Neuron (in vitro differentiated cells): ENCODE results near the gene GPR84.

Experiments
- H2AFZ ChIP-seq: one replicate; pipeline ENCODE4 v1.6.1; 2013; ENCODE audit warnings: low read depth, mild to moderate bottlenecking, inconsistent platforms, low read length, moderate library complexity
- H3K27me3 ChIP-seq: one replicate; pipeline ENCODE4 v1.6.1; 2013; ENCODE audit warnings: low read length; ENCODE audit not compliant: insufficient read depth
- H3K36me3 ChIP-seq: one replicate; pipeline ENCODE4 v1.6.1; 2013; ENCODE audit warnings: low read length; ENCODE audit not compliant: insufficient read depth
- H3K4me1 ChIP-seq: one replicate; pipeline ENCODE4 v1.6.1; 2013; ENCODE audit warnings: low read length; ENCODE audit not compliant: insufficient read depth
- H3K4me3 ChIP-seq: 2 replicates; pipeline ENCODE4 v1.5.1; 2013; ENCODE audit warnings: mild to moderate bottlenecking, low read length, moderate library complexity
- H3K9me3 ChIP-seq: one replicate; pipeline ENCODE4 v1.6.1; 2013; ENCODE audit warnings: low read length

GPR84 gene

GRCh38 chr12:54398995-54399793 lies 34.9 kb upstream of the GPR84 start:
- H3K9me3 ChIP-seq: no peaks in the 10 kb centered on the region
- H3K4me1 ChIP-seq: no peaks in the 10 kb centered on the region
- H3K27me3 ChIP-seq: no peaks in the 10 kb centered on the region
- no peak overlapping the region for H2AFZ ChIP-seq
- H3K36me3 ChIP-seq: no peaks in the 10 kb centered on the region
- no peak overlapping the region for H3K4me3 ChIP-seq

GRCh38 chr12:54398218-54398617 lies 33.9 kb upstream of the GPR84 start:
- Histone ChIP-seq H3K36me3 (no peaks in the 10 kb centered on the region), H3K9me3 (no peaks in the 10 kb centered on the region), H2AFZ (no peak overlapping the region), H3K4me3 (no peak overlapping the region), H3K27me3 (no peaks in the 10 kb centered on the region), H3K4me1 (no peaks in the 10 kb centered on the region)

- Histone ChIP-seq H3K36me3 (no peaks in the 10 kb centered on the region), H2AFZ (no peak overlapping the region), H3K9me3 (no peaks in the 10 kb centered on the region), H3K27me3 (no peaks in the 10 kb centered on the region), H3K4me3 (no peak overlapping the region), H3K4me1 (no peaks in the 10 kb centered on the region)
Observed at GRCh38 chr12:54397157-54397556, 32.9 kb upstream of the GPR84 start.

GRCh38 chr12:54395545-54395944 lies 31.3 kb upstream of the GPR84 start:
- Histone ChIP-seq H2AFZ (no peak overlapping the region), H3K9me3 (no peaks in the 10 kb centered on the region), H3K4me3 (no peak overlapping the region), H3K4me1 (no peaks in the 10 kb centered on the region), H3K36me3 (no peaks in the 10 kb centered on the region), H3K27me3 (no peaks in the 10 kb centered on the region)

- Histone ChIP-seq H3K9me3 (no peaks in the 10 kb centered on the region), H3K27me3 (no peaks in the 10 kb centered on the region), H3K4me1 (peaks cover 3% of the 10 kb centered on the region), H2AFZ (no peak overlapping the region), H3K4me3 (no peak overlapping the region), H3K36me3 (no peaks in the 10 kb centered on the region)
Observed at GRCh38 chr12:54394986-54395385, 30.7 kb upstream of the GPR84 start.

GRCh38 chr12:54394281-54394719 lies 30.0 kb upstream of the GPR84 start:
- Histone ChIP-seq H3K9me3 (no peaks in the 10 kb centered on the region), H2AFZ (no peak overlapping the region), H3K4me1 (peaks cover 3% of the 10 kb centered on the region), H3K36me3 (no peaks in the 10 kb centered on the region), H3K4me3 (no peak overlapping the region), H3K27me3 (no peaks in the 10 kb centered on the region)

- no peak overlapping the region for H2AFZ ChIP-seq
- H3K4me3 ChIP-seq: no peak overlapping the region
- no peaks in the 10 kb centered on the region for H3K36me3 ChIP-seq
- no peaks in the 10 kb centered on the region for H3K27me3 ChIP-seq
- H3K4me1 ChIP-seq: peaks cover 3% of the 10 kb centered on the region
- H3K9me3 ChIP-seq: no peaks in the 10 kb centered on the region
Observed at GRCh38 chr12:54393743-54394142, 29.5 kb upstream of the GPR84 start.

GRCh38 chr12:54393207-54393609 lies 28.9 kb upstream of the GPR84 start:
- Histone ChIP-seq H3K36me3 (no peaks in the 10 kb centered on the region), H3K4me3 (no peak overlapping the region), H3K9me3 (no peaks in the 10 kb centered on the region), H3K27me3 (peaks cover 1% of the 10 kb centered on the region), H2AFZ (no peak overlapping the region), H3K4me1 (peaks cover 3% of the 10 kb centered on the region)

GRCh38 chr12:54392485-54393206 lies 28.4 kb upstream of the GPR84 start:
- H3K4me1 ChIP-seq: peaks cover 3% of the 10 kb centered on the region
- no peaks in the 10 kb centered on the region for H3K9me3 ChIP-seq
- H3K36me3 ChIP-seq: no peaks in the 10 kb centered on the region
- H2AFZ ChIP-seq: no peak overlapping the region
- H3K4me3 ChIP-seq: no peak overlapping the region
- H3K27me3 ChIP-seq: peaks cover 3% of the 10 kb centered on the region

GRCh38 chr12:54390668-54391551 lies 26.6 kb upstream of the GPR84 start:
- Histone ChIP-seq H3K4me1 (peaks cover 15% of the 10 kb centered on the region), H2AFZ (no peak overlapping the region), H3K4me3 (no peak overlapping the region), H3K36me3 (no peaks in the 10 kb centered on the region), H3K9me3 (no peaks in the 10 kb centered on the region), H3K27me3 (peaks cover 3% of the 10 kb centered on the region)

GRCh38 chr12:54390176-54390667 lies 25.9 kb upstream of the GPR84 start:
- no peak overlapping the region for H3K4me3 ChIP-seq

GRCh38 chr12:54389607-54390175 lies 25.4 kb upstream of the GPR84 start:
- Histone ChIP-seq H3K4me1 (peaks cover 24% of the 10 kb centered on the region), H3K36me3 (no peaks in the 10 kb centered on the region), H3K4me3 (no peak overlapping the region)

More at GRCh38 chr12:54390176-54390667, 25.9 kb upstream of the GPR84 start:
- H3K9me3 ChIP-seq: no peaks in the 10 kb centered on the region
- H2AFZ ChIP-seq: no peak overlapping the region
- no peaks in the 10 kb centered on the region for H3K36me3 ChIP-seq
- peaks cover 21% of the 10 kb centered on the region for H3K4me1 ChIP-seq
- peaks cover 3% of the 10 kb centered on the region for H3K27me3 ChIP-seq

More at GRCh38 chr12:54389607-54390175, 25.4 kb upstream of the GPR84 start:
- Histone ChIP-seq H3K27me3 (peaks cover 3% of the 10 kb centered on the region), H3K9me3 (no peaks in the 10 kb centered on the region), H2AFZ (no peak overlapping the region)
